ENCODE results near the gene SBNO2.

SBNO2 gene

GRCh38 chr19:1070931-1071791 is 102.9 kb downstream of the SBNO2 start:
- DNase-seq, result peak; percentile 19

DNA sequence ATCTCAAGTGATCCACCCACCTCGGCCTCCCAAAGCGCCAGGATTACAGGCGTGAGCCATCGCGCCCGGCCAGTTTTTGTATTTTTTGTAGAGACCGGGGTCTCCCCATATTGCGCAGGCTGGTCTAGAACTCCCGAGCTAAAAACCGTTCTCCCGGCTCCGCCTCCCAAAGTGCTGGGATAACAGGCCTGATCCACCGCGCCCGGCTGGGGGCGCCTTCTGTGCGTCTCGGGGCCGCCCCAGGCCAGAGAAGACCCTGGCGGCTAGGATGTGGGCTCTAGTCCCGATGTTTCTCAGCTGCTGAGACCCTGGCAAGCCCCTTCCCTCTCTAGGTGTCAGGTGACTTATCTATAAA is 103.5 kb downstream of the SBNO2 start:
- no peak for DNase-seq

- no peak for DNase-seq
Observed at GRCh38 chr19:1069009-1069779, 104.9 kb downstream of the SBNO2 start.

GRCh38 chr19:1068009-1069001 is 105.8 kb downstream of the SBNO2 start:
- no peak for DNase-seq

DNA sequence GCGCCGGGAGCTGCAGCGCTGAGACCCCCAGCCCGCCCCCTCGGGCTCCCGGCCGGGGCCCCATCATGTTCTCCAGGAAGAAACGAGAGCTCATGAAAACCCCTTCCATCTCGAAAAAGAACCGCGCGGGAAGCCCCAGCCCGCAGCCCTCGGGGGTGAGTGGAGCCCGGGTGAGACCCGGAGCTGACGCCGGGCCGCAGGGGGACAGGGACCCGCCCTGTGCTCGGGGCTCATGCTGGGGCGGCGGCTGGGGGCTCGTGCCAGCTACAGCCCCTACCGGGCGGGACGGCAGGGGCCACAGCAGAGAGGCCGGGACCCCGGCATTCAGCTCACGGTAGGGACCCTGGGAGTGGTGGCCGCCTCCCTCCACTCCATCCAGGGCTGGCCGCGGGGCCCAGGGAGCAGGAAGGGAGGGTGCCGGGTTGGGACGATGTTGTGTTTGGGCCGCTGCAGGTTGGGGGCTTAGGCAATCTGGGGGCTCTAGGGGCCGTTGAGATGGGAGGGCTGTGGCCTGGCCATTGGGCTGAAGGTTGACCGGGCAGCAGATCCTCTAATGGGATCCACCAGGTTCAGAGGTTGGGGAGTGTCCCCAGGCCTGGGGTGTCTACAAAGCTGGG is 106.6 kb downstream of the SBNO2 start:
- no peak for DNase-seq

DNA sequence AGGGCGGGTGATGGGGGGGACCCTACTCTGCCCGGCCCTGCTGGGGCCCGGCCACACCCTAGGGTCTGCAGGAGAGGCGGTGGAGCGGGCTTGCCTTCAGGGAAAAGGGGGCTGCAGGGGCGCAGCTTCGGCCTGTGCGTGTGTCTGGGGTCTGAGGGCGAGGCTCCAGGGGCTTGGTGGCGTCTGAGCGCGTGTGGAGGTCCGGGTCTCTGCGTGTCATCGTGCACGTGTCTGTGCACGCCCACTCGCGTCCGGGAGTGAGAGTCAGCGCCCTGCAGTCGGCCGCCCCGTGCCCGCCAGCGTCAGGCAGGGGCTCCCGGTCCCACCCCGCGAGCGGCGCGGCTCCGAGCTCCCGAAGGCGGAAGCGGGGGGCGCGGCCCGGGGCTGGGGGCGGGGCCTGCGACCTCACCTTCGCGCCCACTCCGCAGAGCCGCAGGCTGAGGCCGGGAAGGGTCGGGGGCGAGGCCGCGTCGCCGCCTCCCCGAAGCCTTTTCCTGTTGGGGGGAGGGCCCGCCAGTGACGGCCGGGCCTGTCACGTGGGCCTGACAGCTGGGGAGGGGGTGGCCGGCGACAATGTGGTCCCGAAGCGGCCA is 107.2 kb downstream of the SBNO2 start, which contains the start of gene ARHGAP45:
Gene ARHGAP45, plus strand, starts transcription at position 420 of the 593 bp plus-strand sequence. CDS start 239 bp downstream, outside the sequence.
- no peak for DNase-seq

- DNase-seq, result no peak
Observed at GRCh38 chr19:1066251-1066747, 107.8 kb downstream of the SBNO2 start.

DNA sequence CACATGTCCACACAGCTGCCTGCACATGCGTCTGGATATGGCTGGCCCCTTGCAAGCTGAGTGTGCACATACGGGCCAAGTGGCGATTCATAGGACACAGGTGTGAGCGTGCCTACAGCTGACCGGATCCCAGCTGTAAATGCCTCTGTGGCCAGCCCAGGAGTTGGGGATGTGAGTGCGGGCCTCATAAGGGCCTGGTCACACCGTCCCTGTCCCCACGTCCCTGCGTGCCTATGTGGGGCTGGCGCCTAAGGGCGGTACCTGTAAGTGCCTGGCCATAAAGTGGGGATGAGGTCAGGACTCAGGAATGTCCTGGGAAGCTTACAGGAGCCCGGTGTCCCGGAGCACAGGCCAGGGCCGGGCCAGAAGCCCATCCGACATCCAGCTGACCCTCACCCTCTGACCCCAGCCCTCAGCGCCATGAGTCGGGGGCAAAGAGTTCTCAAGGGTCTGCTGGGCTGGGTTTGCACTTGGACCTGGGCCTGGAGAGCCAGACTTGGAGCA is 108.4 kb downstream of the SBNO2 start:
- DNase-seq, result no peak

- DNase-seq, result peak; percentile 82
Observed at GRCh38 chr19:1064661-1065605, 109.1 kb downstream of the SBNO2 start.

- no peak for DNase-seq
Observed at GRCh38 chr19:1063909-1064660, 110.0 kb downstream of the SBNO2 start.

DNA sequence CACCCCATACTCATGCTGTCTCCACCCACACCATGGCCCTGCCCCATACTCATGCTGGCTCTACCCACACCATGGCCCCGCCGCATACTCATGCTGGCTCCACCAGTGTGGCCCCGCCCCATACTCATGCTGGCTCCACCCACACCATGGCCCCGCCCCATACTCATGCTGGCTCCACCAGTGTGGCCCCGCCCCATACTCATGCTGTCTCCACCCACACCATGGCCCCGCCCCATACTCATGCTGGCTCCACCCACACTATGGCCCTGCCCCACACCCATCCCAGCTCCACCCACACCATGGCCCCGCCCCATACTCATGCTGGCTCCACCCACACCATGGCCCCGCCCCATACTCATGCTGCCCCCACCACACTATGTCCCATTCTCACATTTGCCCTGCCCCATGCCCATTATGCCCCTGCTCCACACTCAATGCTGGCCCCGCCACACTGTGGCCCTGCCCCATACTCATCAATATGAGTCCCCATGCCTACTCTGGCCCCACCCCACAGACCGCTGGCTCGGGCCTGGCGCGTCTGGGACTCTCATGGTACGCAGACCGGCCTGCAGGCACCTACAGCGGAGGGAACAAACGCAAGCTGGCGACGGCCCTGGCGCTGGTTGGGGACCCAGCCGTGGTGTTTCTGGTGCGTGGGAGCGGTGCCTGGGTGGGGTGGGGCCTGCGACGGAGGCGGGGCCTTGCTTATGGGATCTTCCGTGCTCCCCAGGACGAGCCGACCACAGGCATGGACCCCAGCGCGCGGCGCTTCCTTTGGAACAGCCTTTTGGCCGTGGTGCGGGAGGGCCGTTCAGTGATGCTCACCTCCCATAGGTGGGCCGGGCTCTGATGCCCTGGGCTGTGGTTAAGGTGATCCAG is 110.8 kb downstream of the SBNO2 start:
- DNase-seq, result no peak

DNA sequence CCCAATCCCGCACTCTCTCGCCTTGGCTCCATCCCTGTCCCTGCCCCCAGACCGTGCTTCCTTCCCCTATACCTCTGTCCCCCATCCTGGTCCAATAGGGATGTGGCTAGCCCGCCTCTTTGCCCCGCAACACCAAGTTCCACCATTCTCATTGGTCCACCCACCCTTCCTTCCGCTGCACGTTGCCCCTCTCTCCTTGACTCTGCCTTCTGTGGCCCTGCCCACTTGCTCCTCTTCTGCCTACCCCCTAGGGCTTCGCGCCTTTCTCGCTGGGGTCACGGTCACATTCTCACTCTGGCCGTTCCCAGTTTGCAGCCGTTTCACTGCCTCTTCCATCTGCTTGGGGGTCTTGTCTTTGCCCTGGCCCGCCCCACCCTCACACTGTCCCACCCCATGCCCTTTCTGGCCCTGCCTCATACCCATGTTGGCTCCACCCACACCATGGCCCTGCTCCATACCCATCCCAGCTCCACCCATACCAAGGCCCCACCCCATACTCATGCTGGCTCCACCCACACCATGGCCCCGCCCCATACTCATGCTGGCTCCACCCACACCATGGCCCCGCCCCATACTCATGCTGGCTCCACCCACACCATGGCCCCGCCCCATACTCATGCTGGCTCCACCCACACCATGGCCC is 111.6 kb downstream of the SBNO2 start:
- no peak for DNase-seq

DNA sequence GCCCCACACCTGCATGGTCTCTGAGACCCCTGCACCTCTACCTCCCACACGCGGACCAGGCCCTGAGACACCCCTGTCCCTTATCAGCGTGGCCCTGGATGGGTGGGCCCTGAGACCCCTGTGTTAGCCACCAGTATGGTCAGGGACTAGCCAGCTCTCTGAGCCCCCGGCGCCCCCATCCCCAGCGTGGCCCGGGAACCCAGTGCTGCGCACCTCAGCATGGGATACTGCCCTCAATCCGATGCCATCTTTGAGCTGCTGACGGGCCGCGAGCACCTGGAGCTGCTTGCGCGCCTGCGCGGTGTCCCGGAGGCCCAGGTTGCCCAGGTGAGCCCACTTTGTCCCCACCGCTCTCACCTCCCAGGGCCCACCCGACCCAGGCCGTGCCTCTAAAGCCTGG is 112.1 kb downstream of the SBNO2 start:
- DNase-seq, result no peak

DNA sequence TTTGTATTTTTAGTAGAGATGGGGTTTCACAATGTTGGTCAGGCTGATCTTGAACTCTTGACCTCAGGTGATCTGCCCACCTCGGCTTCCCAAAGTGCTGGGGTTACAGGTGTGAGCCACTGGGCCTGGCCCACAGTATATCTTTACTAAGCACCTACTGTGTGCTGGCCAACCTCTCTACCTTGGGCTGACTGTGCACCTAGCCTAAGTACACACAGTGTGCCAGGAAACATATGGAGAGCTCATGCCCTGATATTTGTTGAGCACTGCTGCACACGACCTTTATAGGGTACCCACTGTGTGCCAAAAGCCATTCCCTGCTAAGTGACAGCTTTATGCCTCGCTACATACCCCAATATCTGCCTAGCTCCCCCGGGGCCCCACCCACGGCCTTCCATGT is 113.4 kb downstream of the SBNO2 start:
- DNase-seq, result no peak

GRCh38 chr19:1058112-1058511 is 116.0 kb downstream of the SBNO2 start:
- DNase-seq, result no peak

All from retina (tissue), 1 donor.